Measurements from ENCODE around the gene SLC2A8. TPM values are rescaled to one million over a fixed set of nuclear protein-coding genes. Genes with fewer than 3 reads are reported as not detected.

Gene SLC2A8
- total and polyA plus RNA-seq, 2 donors (not counting 1 experiment from before 2014, with no cell fraction given), result 8.3 to 14.2 TPM

- DNase-seq, result no peak
Measured at GRCh38 chr9:127356906-127357305, 40.1 kb upstream of the SLC2A8 start.

GRCh38 chr9:127358023-127358535, 38.9 kb upstream of the SLC2A8 start:
- no peak for TF ChIP-seq EZH2 (IDR thresholded peaks at IDR 0.05; ENCODE audit: borderline replicate concordance, insufficient read depth, low read depth, low read length, poor library complexity, severe bottlenecking)
- TF ChIP-seq CTCF (IDR thresholded peaks at IDR 0.05), result no peak
- Histone ChIP-seq H3K4me1 (ENCODE audit: control insufficient read depth in 2 of 2, insufficient read depth in 2 of 2, low read length in 2 of 2) (no peaks in the 10 kb centered on the region), H3K9ac (ENCODE audit: low read length) (no peak overlapping the region), H3K27me3 (replicated peaks in 1 of 4; ENCODE audit: control extremely low read depth in 1 of 4, control insufficient read depth in 3 of 4, insufficient read depth in 4 of 4, low read length in 3 of 4) (no peaks in the 10 kb centered on the region), H4K20me1 (ENCODE audit: control insufficient read depth, insufficient read depth, low read length, poor library complexity, severe bottlenecking) (no peaks in the 10 kb centered on the region), H3K4me2 (replicated peaks; ENCODE audit: low read depth, low read length, poor library complexity, severe bottlenecking) (no peak overlapping the region), H3K9me3 (ENCODE audit: control extremely low read depth in 1 of 3, control insufficient read depth in 2 of 3, insufficient read depth in 1 of 3, low read length in 2 of 3) (no peaks in the 10 kb centered on the region), H2AFZ (ENCODE audit: insufficient read depth, low read depth, low read length, poor library complexity, severe bottlenecking) (no peak overlapping the region), H3K4me3 (ENCODE audit: control extremely low read depth in 1 of 5, extremely low read depth in 1 of 5, insufficient read depth in 1 of 5, low read depth in 2 of 5, low read length in 4 of 5) (no peak overlapping the region), H3K27ac (ENCODE audit: low read length in 2 of 2) (no peak overlapping the region), H3K36me3 (replicated peaks in 1 of 2; ENCODE audit: control extremely low read depth in 1 of 2, control insufficient read depth in 1 of 2, extremely low read depth in 1 of 2, insufficient read depth in 2 of 2, low read length in 1 of 2) (no peaks in the 10 kb centered on the region), H3K79me2 (ENCODE audit: control insufficient read depth, insufficient read depth, low read length) (no peaks in the 10 kb centered on the region)
- H3K4me1 Mint-ChIP-seq, result no peaks in the 10 kb centered on the region
- no peaks in the 10 kb centered on the region for H3K27me3 Mint-ChIP-seq
- no peaks in the 10 kb centered on the region for H3K9me3 Mint-ChIP-seq (ENCODE audit: insufficient read depth)
- no peak overlapping the region for H3K4me3 Mint-ChIP-seq
- intact Hi-C loops (cut with micrococcal nuclease), result no loop called here
- ATAC-seq (ENCODE audit: low read depth), result no peak
- POLR2A ChIA-PET, result no interaction called here
- WGBS (ENCODE audit: insufficient coverage), result 94% methylated on average over 3 of the region's 3 CpGs
- H3K27ac Mint-ChIP-seq, result no peak overlapping the region
- DNase-seq, result no peak
- CTCF ChIA-PET, result no interaction called here

More at GRCh38 chr9:127356906-127357305, 40.1 kb upstream of the SLC2A8 start:
- no peak overlapping the region for H3K4me2 ChIP-seq (replicated peaks; ENCODE audit: low read depth, low read length, poor library complexity, severe bottlenecking)
- intact Hi-C loops (cut with micrococcal nuclease), result no loop called here
- no peak overlapping the region for H3K27ac Mint-ChIP-seq
- no peak overlapping the region for H3K27ac ChIP-seq (ENCODE audit: low read length in 2 of 2)
- H3K9ac ChIP-seq (ENCODE audit: low read length), result no peak overlapping the region
- H2AFZ ChIP-seq (ENCODE audit: insufficient read depth, low read depth, low read length, poor library complexity, severe bottlenecking), result no peak overlapping the region
- peaks cover 0 to 5% (median 0%) of the 10 kb centered on the region in 4 experiments for H3K27me3 ChIP-seq (replicated peaks in 1 of 4; ENCODE audit: control extremely low read depth in 1 of 4, control insufficient read depth in 3 of 4, insufficient read depth in 4 of 4, low read length in 3 of 4)
- ChIA-PET CTCF (no interaction called here), POLR2A (interaction anchor here (0.6 kb wide), 1 partner anchor 842 kb away, joined by 4 read pairs; no protein-coding TSS in a partner anchor)
- H3K27me3 Mint-ChIP-seq, result no peaks in the 10 kb centered on the region
- no peaks in the 10 kb centered on the region for H3K79me2 ChIP-seq (ENCODE audit: control insufficient read depth, insufficient read depth, low read length)
- no peaks in the 10 kb centered on the region for H3K4me1 Mint-ChIP-seq
- no peaks in the 10 kb centered on the region for H3K9me3 Mint-ChIP-seq (ENCODE audit: insufficient read depth)
- 80% methylated on average over 1 of the region's 4 CpGs for WGBS (ENCODE audit: insufficient coverage)
- H3K4me3 Mint-ChIP-seq, result no peak overlapping the region
- H4K20me1 ChIP-seq (ENCODE audit: control insufficient read depth, insufficient read depth, low read length, poor library complexity, severe bottlenecking), result no peaks in the 10 kb centered on the region
- no peak for TF ChIP-seq EZH2 (IDR thresholded peaks at IDR 0.05; ENCODE audit: borderline replicate concordance, insufficient read depth, low read depth, low read length, poor library complexity, severe bottlenecking)
- no peak for TF ChIP-seq CTCF (IDR thresholded peaks at IDR 0.05)
- no peak overlapping the region for H3K4me3 ChIP-seq (ENCODE audit: control extremely low read depth in 1 of 5, extremely low read depth in 1 of 5, insufficient read depth in 1 of 5, low read depth in 2 of 5, low read length in 4 of 5)
- H3K9me3 ChIP-seq (ENCODE audit: control extremely low read depth in 1 of 3, control insufficient read depth in 2 of 3, insufficient read depth in 1 of 3, low read length in 2 of 3), result no peaks in the 10 kb centered on the region
- no peaks in the 10 kb centered on the region for H3K36me3 ChIP-seq (replicated peaks in 1 of 2; ENCODE audit: control extremely low read depth in 1 of 2, control insufficient read depth in 1 of 2, extremely low read depth in 1 of 2, insufficient read depth in 2 of 2, low read length in 1 of 2)
- no peak for ATAC-seq (ENCODE audit: low read depth)
- no peaks in the 10 kb centered on the region for H3K4me1 ChIP-seq (ENCODE audit: control insufficient read depth in 2 of 2, insufficient read depth in 2 of 2, low read length in 2 of 2)
